ENCODE data around the gene GRM4. TPM values are rescaled to one million over a fixed set of nuclear protein-coding genes. Genes with fewer than 3 reads are reported as not detected.

Gene GRM4
- total RNA-seq, 1 experiment from 2014 or later, result not detected

GRCh38 chr6:34066772-34067770, 78.8 kb downstream of the GRM4 start:
- no peak overlapping the region for H2AFZ ChIP-seq (ENCODE audit: low read length)
- intact Hi-C loops (cut with micrococcal nuclease), result no loop called here
- no peaks in the 10 kb centered on the region for H3K9me3 ChIP-seq (ENCODE audit: low read length)
- TF ChIP-seq EZH2phosphoT487 (IDR thresholded peaks at IDR 0.05; ENCODE audit: borderline replicate concordance, low read length) (no peak), CTCF (conservative IDR thresholded peaks at IDR 0.05; ENCODE audit: low read depth, low read length) (no peak), EZH2 (IDR thresholded peaks at IDR 0.05; ENCODE audit: low read length, unreplicated experiment) (no peak)
- H3K4me2 ChIP-seq (ENCODE audit: low read length), result no peak overlapping the region
- peaks cover 61% of the 10 kb centered on the region for H3K27me3 ChIP-seq (ENCODE audit: low read length)
- DNase-seq (no peak), ATAC-seq (no peak)
- H3K36me3 ChIP-seq (ENCODE audit: low read depth, low read length), result no peaks in the 10 kb centered on the region
- BruUV-seq (replicated peaks), result no TSS peak
- H3K4me3 ChIP-seq (ENCODE audit: low read length), result no peak overlapping the region
- H3K4me1 ChIP-seq (ENCODE audit: insufficient read depth, low read length), result no peaks in the 10 kb centered on the region
- no peak overlapping the region for H3K9ac ChIP-seq (ENCODE audit: low read length)
- CTCF ChIA-PET, result no interaction called here
- H4K20me1 ChIP-seq (ENCODE audit: low read length), result no peaks in the 10 kb centered on the region
- POLR2A ChIA-PET (ENCODE audit: unreplicated experiment), result interaction anchor here (0.6 kb wide), 1 partner anchor 649 kb away, joined by 3 read pairs; no protein-coding TSS in a partner anchor
- H3K27ac ChIP-seq (ENCODE audit: low read length), result no peak overlapping the region
- H3F3A ChIP-seq (ENCODE audit: low read length, unreplicated experiment), result no peaks in the 10 kb centered on the region
- no peaks in the 10 kb centered on the region for H3K9me2 ChIP-seq (replicated peaks; ENCODE audit: low read length)
- H3K79me2 ChIP-seq (ENCODE audit: low read length), result no peaks in the 10 kb centered on the region

GRCh38 chr6:34066218-34066571, 79.7 kb downstream of the GRM4 start:
- no peak overlapping the region for H3K9ac ChIP-seq (ENCODE audit: low read length)
- no peaks in the 10 kb centered on the region for H3K36me3 ChIP-seq (ENCODE audit: low read depth, low read length)
- H4K20me1 ChIP-seq (ENCODE audit: low read length), result no peaks in the 10 kb centered on the region
- no peaks in the 10 kb centered on the region for H3K4me1 ChIP-seq (ENCODE audit: insufficient read depth, low read length)
- no peak overlapping the region for H3K27ac ChIP-seq (ENCODE audit: low read length)
- CTCF ChIA-PET, result no interaction called here
- intact Hi-C loops (cut with micrococcal nuclease), result no loop called here
- DNase-seq, result peak; percentile 10
- H3K79me2 ChIP-seq (ENCODE audit: low read length), result no peaks in the 10 kb centered on the region
- peaks cover 61% of the 10 kb centered on the region for H3K27me3 ChIP-seq (ENCODE audit: low read length)
- H3K9me2 ChIP-seq (replicated peaks; ENCODE audit: low read length), result no peaks in the 10 kb centered on the region
- no peaks in the 10 kb centered on the region for H3K9me3 ChIP-seq (ENCODE audit: low read length)
- H2AFZ ChIP-seq (ENCODE audit: low read length), result no peak overlapping the region
- TF ChIP-seq EZH2 (IDR thresholded peaks at IDR 0.05; ENCODE audit: low read length, unreplicated experiment) (no peak), CTCF (conservative IDR thresholded peaks at IDR 0.05; ENCODE audit: low read depth, low read length) (no peak), EZH2phosphoT487 (IDR thresholded peaks at IDR 0.05; ENCODE audit: borderline replicate concordance, low read length) (0 out of 2 replicates have a peak, but pooled peaks have one; percentile 17)
- no TSS peak for BruUV-seq (replicated peaks)
- ATAC-seq, result peak; percentile 35
- no peak overlapping the region for H3K4me2 ChIP-seq (ENCODE audit: low read length)
- POLR2A ChIA-PET (ENCODE audit: unreplicated experiment), result no interaction called here
- no peak overlapping the region for H3K4me3 ChIP-seq (ENCODE audit: low read length)
- no peaks in the 10 kb centered on the region for H3F3A ChIP-seq (ENCODE audit: low read length, unreplicated experiment)
